Psoas muscle (tissue), 8 donors: ENCODE measurements around the gene NLRP9. TPM values are rescaled to one million over a fixed set of nuclear protein-coding genes. Genes with fewer than 3 reads are reported as not detected.
A peak's percentile ranks its signal among the peaks of the same experiment; 100 is the strongest.

Experiments
- ATAC-seq, 4 donors: fragments of 200-7000 bp; cut with Tn5 transposase; one replicate each; pipeline ENCODE4 v1.9.1; 2020; ENCODE audit warnings: moderate library complexity in 3 of 4, mild to moderate bottlenecking in 2 of 4
- DNase-seq, 2 donors: peaks; one replicate each; pipeline ENCODE4 v3.0.0-alpha.2; 2020
- H3K27ac ChIP-seq: fragments of 200-600 bp; one replicate; pipeline ENCODE4 v1.8.0; 2022
- H3K27me3 ChIP-seq, 3 donors: fragments of 200-600 bp in 1 of 3; one replicate each; pipeline versions ENCODE4 v1.6.1 to v1.8.0; 2013 to 2022; ENCODE audit warnings: low read length in 2 of 3, mild to moderate bottlenecking in 2 of 3, moderate library complexity in 1 of 3; ENCODE audit not compliant: insufficient read depth in 3 of 3
- H3K36me3 ChIP-seq, 2 donors: fragments of 200-600 bp in 1 of 2; one replicate each; pipeline versions ENCODE4 v1.6.1 to v1.8.0; 2013 to 2022; ENCODE audit warnings: low read depth in 1 of 2, mild to moderate bottlenecking in 1 of 2, moderate library complexity in 1 of 2; ENCODE audit not compliant: insufficient read depth in 1 of 2
- H3K4me1 ChIP-seq: fragments of 200-600 bp; one replicate; pipeline ENCODE4 v1.8.0; 2022
- H3K4me3 ChIP-seq: fragments of 200-600 bp; one replicate; pipeline ENCODE4 v1.8.0; 2022; ENCODE audit warnings: mild to moderate bottlenecking
- H3K9me3 ChIP-seq: fragments of 200-600 bp; one replicate; pipeline ENCODE4 v1.8.0; 2022
- CTCF ChIP-seq: fragments of 200-600 bp; IDR thresholded peaks from one replicate; pipeline ENCODE4 v1.8.0; 2022; ENCODE audit warnings: antibody characterized with exemption
- WGBS, 3 donors: extraction: QIAGEN DNeasy Blood & Tissue Kit; methylation state at CpG; one replicate each; pipeline versions ENCODE4 v1.1.6 to v1.1.7; 2013; 5-methylcytosine and 5-hydroxymethylcytosine counted together
- intact Hi-C, 2 donors: fragments of 100-400 bp; cut with DNase I; formaldehyde crosslinking; loops; one replicate each; pipeline versions ENCODE4 v1.11.0 to v1.14.2; 2022
- polyA plus RNA-seq, 3 donors: library from polyadenylated mRNA; stranded (reverse); fragments of 200-250 nt; gene quantifications; one replicate each; pipeline ENCODE4 v1.2.3, GENCODE V29; 2013
- total RNA-seq, 4 donors: library from RNA; stranded (reverse); fragmentation: NEBNext Ultra II Directional in 2 of 4; extraction: Animal tissue kit (Norgen Biotek cat#: 25700) in 2 of 4; gene quantifications; one replicate each; pipeline versions ENCODE4 v1.2.1 to v1.2.4, GENCODE V29; 2021 to 2023
- donor health status: healthy with polysubstance abuse.
- donor health status: DM: no; HTN: no; CAD: no; lungs with moderate emphysema.
- donor health status: Bipolar disorder and iron deficiency.
- donor health status: healthy.
- donor health status: DM: yes; HTN: yes; CAD: no.
- donor health status: DM: no; HTN: no; CAD: no.
- donor health status: DM: no; HTN: no; CAD: no.
- donor health status: DM: yes; HTN: yes; CAD: no.

The NLRP9 gene
- total and polyA plus RNA-seq, 7 donors, result not detected

- Histone ChIP-seq H3K27ac (no peak overlapping the region), H3K36me3 (peaks cover 0 to 20% of the 10 kb centered on the region in 2 donors), H3K4me1 (no peaks in the 10 kb centered on the region), H3K9me3 (no peaks in the 10 kb centered on the region), H3K4me3 (no peak overlapping the region), H3K27me3 (no peaks in the 10 kb centered on the region)
- no peak for TF ChIP-seq CTCF
- WGBS, 3 donors, result 88 to 91% (median 89%) methylated on average over 15 of the region's 15 CpGs
- intact Hi-C loops, result no loop called here
- DNase-seq (no peak), ATAC-seq (peak in 1 of 4 donors; percentile 23)
These were observed 33.5 kb downstream of the NLRP9 start for GRCh38 chr19:55704494-55705245.

GRCh38 chr19:55703790-55704215 lies 34.4 kb downstream of the NLRP9 start:
- 35 to 39% (median 39%) methylated on average over 38 of the region's 38 CpGs for WGBS, 3 donors

GRCh38 chr19:55702131-55702627 lies 36.0 kb downstream of the NLRP9 start:
- no peak overlapping the region for H3K27ac ChIP-seq
- intact Hi-C loops, result no loop called here
- H3K4me3 ChIP-seq, result no peak overlapping the region
- no peaks in the 10 kb centered on the region for H3K4me1 ChIP-seq
- peaks cover 0 to 38% of the 10 kb centered on the region in 2 donors for H3K36me3 ChIP-seq
- ATAC-seq (no peak), DNase-seq (no peak)
- H3K27me3 ChIP-seq, result no peaks in the 10 kb centered on the region
- H3K9me3 ChIP-seq, result no peaks in the 10 kb centered on the region
- no peak for TF ChIP-seq CTCF
- WGBS, 3 donors, result 85 to 90% (median 85%) methylated on average over 13 of the region's 13 CpGs

More at GRCh38 chr19:55703790-55704215, 34.4 kb downstream of the NLRP9 start:
- H3K9me3 ChIP-seq, result no peaks in the 10 kb centered on the region
- H3K4me3 ChIP-seq, result no peak overlapping the region
- no peaks in the 10 kb centered on the region for H3K4me1 ChIP-seq
- H3K36me3 ChIP-seq, result peaks cover 0 to 24% of the 10 kb centered on the region in 2 donors
- ATAC-seq (peak; percentile 37 to 80 (median 73)), DNase-seq (no peak)
- no peak overlapping the region for H3K27ac ChIP-seq
- H3K27me3 ChIP-seq, result no peaks in the 10 kb centered on the region
- peak; percentile 68 for TF ChIP-seq CTCF
- intact Hi-C loops, result no loop called here

- H3K36me3 ChIP-seq, result peaks cover 0 to 52% of the 10 kb centered on the region in 2 donors
- TF ChIP-seq CTCF, result no peak
- WGBS, 3 donors, result 93 to 96% (median 93%) methylated on average over 12 of the region's 12 CpGs
These were observed 37.4 kb downstream of the NLRP9 start for GRCh38 chr19:55700813-55701212.

More at GRCh38 chr19:55700813-55701212, 37.4 kb downstream of the NLRP9 start:
- ATAC-seq (no peak), DNase-seq (no peak)
- Histone ChIP-seq H3K27ac (no peak overlapping the region), H3K4me1 (no peaks in the 10 kb centered on the region), H3K27me3 (no peaks in the 10 kb centered on the region), H3K4me3 (no peak overlapping the region), H3K9me3 (no peaks in the 10 kb centered on the region)
- intact Hi-C loops, result no loop called here
